Ishikawa (cell line): ENCODE results near the gene STUM.

ENCODE experiments used
- CEBPB ChIP-seq: IDR thresholded peaks from 2 replicates; pipeline ENCODE4 v1.6.1; 2012
- CREB1 ChIP-seq: IDR thresholded peaks from 2 replicates; pipeline ENCODE4 v1.6.1; 2012; ENCODE audit warnings: low read depth
- EGR1 ChIP-seq: IDR thresholded peaks from 2 replicates; pipeline ENCODE4 v1.6.1; 2012
- EP300 ChIP-seq: IDR thresholded peaks from 2 replicates; pipeline ENCODE4 v1.6.1; 2012; ENCODE audit warnings: borderline replicate concordance
- FOXM1 ChIP-seq: IDR thresholded peaks from 2 replicates; pipeline ENCODE4 v1.6.1; 2012; ENCODE audit warnings: low read depth, borderline replicate concordance
- MAX ChIP-seq: IDR thresholded peaks from 2 replicates; pipeline ENCODE4 v1.6.1; 2012
- NFIC ChIP-seq: IDR thresholded peaks from 2 replicates; pipeline ENCODE4 v1.6.1; 2012
- RAD21 ChIP-seq: IDR thresholded peaks from 2 replicates; pipeline ENCODE4 v1.6.1; 2012; ENCODE audit warnings: low read depth
- REST ChIP-seq: IDR thresholded peaks from 2 replicates; pipeline ENCODE4 v1.6.1; 2012; ENCODE audit warnings: low read depth, mild to moderate bottlenecking
- TAF1 ChIP-seq: IDR thresholded peaks from 2 replicates; pipeline ENCODE4 v1.6.1; 2012; ENCODE audit warnings: low read depth, mild to moderate bottlenecking
- TCF12 ChIP-seq: IDR thresholded peaks from 2 replicates; pipeline ENCODE4 v1.6.1; 2012; ENCODE audit warnings: low read depth
- TEAD4 ChIP-seq: IDR thresholded peaks from 2 replicates; pipeline ENCODE4 v1.6.1; 2012
- USF1 ChIP-seq: IDR thresholded peaks from 2 replicates; pipeline ENCODE4 v1.6.1; 2012
- YY1 ChIP-seq: IDR thresholded peaks from 2 replicates; pipeline ENCODE4 v1.6.1; 2012; ENCODE audit warnings: low read depth
- ZBTB7A ChIP-seq: IDR thresholded peaks from 2 replicates; pipeline ENCODE4 v1.6.1; 2012; ENCODE audit warnings: low read depth

STUM gene

GRCh38 chr1:226627050-226627755 lies 78.6 kb downstream of the STUM start:
- TF ChIP-seq EP300 (no peak), ZBTB7A (no peak), CREB1 (no peak), MAX (no peak), REST (no peak), FOXM1 (no peak), EGR1 (no peak), USF1 (no peak), CEBPB (no peak), TEAD4 (no peak), NFIC (no peak), YY1 (no peak), TCF12 (no peak), RAD21 (no peak), TAF1 (no peak)

GRCh38 chr1:226627924-226628611 lies 79.5 kb downstream of the STUM start:
- no peak for TF ChIP-seq ZBTB7A
- no peak for TF ChIP-seq MAX
- TF ChIP-seq YY1: no peak
- no peak for TF ChIP-seq CEBPB
- TF ChIP-seq TEAD4: no peak
- TF ChIP-seq FOXM1: no peak
- TF ChIP-seq EGR1: no peak
- TF ChIP-seq RAD21: no peak
- no peak for TF ChIP-seq TCF12
- no peak for TF ChIP-seq NFIC

GRCh38 chr1:226628612-226629155 lies 80.1 kb downstream of the STUM start:
- TF ChIP-seq FOXM1: no peak
- no peak for TF ChIP-seq TCF12
- TF ChIP-seq USF1: no peak
- TF ChIP-seq MAX: no peak
- TF ChIP-seq NFIC: no peak
- TF ChIP-seq TEAD4: no peak
- TF ChIP-seq REST: no peak
- TF ChIP-seq RAD21: no peak
- no peak for TF ChIP-seq CEBPB
- no peak for TF ChIP-seq CREB1
- TF ChIP-seq EGR1: no peak
- no peak for TF ChIP-seq TAF1

- TF ChIP-seq MAX (no peak), FOXM1 (no peak), REST (no peak), ZBTB7A (no peak), RAD21 (no peak)
These were observed 80.8 kb downstream of the STUM start for GRCh38 chr1:226629210-226629895.
